Forelimb muscle (tissue), 1 donor: Measurements from ENCODE around the gene AMER2. TPM values are rescaled to one million over a fixed set of nuclear protein-coding genes. Genes with fewer than 3 reads are reported as not detected.

Experiments used
- DNase-seq: peaks from one replicate; pipeline ENCODE4 v3.0.0-alpha.2; 2013; ENCODE audit warnings: low read depth
- polyA plus RNA-seq: library from polyadenylated mRNA; unstranded; fragments of 120-200 nt; gene quantifications from one replicate; pipeline ENCODE4 v1.2.1, GENCODE V29; 2013; ENCODE audit not compliant: insufficient read length

Gene AMER2, protein sequence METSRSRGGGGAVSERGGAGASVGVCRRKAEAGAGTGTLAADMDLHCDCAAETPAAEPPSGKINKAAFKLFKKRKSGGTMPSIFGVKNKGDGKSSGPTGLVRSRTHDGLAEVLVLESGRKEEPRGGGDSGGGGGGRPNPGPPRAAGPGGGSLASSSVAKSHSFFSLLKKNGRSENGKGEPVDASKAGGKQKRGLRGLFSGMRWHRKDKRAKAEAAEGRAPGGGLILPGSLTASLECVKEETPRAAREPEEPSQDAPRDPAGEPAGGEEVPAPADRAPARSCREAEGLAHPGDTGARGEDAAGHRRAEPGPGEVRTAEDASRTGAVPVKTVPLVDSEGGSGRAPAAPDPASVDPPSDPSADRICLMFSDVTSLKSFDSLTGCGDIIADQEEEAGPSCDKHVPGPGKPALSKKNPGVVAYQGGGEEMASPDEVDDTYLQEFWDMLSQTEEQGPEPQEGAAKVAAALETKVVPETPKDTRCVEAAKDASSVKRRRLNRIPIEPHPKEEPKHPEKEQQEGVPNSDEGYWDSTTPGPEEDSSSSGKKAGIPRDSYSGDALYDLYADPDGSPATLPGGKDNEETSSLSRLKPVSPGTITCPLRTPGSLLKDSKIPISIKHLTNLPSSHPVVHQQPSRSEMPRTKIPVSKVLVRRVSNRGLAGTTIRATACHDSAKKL
- 0.03 TPM for polyA plus RNA-seq

DNA sequence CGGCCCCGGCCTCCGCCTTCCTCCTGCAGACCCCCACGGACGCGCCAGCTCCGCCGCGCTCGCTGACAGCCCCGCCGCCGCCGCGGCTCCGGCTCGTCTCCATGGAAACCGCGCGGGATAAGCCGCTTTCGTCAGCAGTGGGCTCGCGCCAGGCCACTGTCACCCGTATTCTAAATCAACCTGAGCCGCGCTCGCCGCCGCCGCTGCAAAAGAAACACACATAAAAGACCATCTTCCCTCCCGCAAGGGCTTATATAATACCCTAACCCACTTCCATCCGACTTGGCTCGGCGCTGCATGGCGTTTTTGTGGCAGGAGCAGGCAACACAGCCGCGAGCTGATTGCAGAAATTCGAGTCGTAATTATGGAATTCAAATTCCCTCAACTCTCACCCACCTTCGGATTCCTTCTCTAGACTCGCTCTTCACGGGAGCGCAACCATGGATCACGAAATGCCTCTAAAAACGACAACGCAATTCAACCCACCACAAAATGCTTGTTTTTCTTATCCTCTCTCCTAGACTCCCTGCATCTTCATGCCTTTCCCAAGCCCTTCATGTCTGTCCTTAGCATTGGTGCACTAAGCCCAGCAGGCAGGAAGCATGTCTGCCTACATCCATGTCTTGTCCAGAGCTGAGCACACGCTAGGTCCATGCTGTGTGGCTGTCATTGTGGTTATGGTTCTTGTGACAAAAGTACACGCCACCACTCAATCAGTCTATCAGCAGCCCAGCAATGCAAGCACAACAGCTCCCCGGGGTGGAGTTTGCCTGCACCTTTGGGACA, at the start of gene AMER2:
AMER2 (minus strand) TSS at position 772 of the 786 bp plus-strand sequence; CDS start at position 103, 669 bp downstream.
- DNase-seq = no peak

DNA sequence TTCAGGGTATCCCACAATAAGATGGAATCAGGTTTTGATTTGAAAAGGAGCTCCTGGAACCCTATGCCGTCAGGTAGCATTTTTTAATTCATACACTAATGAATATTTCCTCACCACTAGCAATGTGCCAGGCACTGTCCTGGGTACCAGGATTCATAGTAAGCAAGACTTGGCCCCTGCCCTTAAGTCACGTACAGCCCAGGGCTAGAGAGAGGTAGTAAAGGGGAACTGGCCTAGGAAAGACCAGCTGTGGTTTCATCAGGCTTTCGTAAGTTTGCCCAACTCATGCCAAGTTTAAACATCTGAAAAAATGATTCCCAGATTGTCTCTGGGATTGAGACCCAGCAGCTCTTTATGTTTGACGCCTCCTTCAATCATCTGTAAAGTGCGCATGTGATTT, 45.9 kb upstream of the AMER2 start:
- no peak for DNase-seq

DNA sequence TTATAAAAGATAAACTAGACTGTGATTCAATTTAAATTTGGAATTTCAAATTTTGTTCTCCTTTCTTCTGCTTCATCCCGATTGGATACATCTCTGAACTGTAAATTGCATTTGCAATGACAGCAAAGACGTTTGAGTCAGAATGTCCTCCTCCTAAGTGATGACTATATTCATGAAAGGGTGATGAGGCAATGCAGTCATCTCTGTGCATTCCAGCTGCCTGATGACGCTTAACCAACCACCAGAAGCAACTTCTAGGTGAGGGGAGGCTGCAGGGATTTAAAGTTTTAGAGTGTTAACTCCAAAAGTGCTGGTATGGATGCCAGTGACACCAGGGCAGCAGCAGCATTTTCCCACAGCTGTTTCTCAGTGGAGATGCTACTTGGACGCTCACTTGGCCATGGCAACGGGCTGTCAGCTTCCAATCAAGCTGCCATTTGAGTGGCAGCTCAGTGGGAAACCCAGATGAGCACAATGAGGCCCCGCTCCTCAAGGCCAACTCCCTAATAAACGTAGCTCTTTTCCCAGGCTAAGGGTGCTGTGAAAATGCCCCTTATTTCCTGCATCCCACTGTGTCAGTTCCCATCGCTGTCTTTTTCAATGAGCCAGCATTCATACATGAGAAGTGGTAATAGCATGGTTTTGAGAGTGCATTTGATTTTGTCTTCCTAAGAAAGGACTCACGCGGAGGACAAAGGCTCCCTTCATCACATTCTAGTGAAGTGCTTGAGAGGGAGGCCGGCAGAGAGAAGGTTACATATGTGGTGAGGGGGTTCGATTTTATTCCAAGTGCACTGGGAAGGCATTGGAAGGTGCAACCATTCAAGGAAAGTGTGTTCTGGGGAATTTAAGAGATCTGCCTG, 45.2 kb upstream of the AMER2 start:
- DNase-seq = no peak

DNA sequence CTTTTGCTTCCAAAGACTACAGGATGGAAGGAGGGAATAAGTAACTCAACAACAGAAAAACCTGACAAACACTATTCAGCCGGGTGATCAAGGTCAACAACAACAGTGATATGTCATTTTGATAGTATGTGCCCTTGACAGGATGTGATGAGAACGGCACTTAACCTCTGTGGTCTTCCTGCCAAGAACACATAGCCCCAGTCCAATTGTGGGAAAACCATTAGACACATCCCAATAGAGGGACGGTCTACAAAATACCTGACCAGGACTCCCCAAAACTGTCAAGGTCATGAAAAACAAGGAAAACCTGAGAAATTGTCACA, 43.1 kb upstream of the AMER2 start:
- no peak for DNase-seq

DNA sequence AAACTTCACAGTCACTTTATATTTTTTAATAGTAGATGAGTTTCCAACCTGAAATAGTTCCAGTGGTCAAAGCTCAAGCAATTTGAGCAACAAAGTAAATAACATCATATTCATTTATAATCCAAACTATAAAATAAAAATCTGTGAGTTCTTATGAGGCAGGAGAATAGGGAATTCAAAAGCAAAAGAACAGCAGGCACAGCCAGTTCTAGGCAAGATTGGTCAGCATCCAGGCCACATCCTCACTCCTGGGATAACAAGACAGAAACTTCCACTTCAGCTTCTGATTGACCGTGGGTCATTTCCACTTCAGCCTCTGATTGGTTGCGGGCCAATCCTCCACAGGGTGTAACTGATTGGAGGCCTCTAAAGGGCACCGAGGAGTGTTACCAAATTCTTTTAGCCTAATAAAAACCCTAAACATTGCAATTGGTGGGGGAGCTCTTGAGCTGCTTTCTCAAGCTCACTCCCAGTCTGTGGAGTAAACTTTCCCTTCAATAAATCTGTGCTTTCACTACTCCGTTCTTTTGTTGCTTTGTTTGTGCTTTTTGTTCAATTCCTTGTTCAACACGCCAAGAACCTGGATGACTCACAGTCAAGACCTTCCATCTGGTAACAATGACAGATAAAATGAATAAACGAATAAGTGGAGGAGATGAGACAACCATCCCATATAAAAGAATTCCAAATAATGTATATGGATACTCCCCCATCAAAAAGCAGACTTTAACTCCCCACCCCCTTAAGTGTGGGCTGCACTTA, 42.6 kb upstream of the AMER2 start:
- peak; percentile 40 for DNase-seq

DNA sequence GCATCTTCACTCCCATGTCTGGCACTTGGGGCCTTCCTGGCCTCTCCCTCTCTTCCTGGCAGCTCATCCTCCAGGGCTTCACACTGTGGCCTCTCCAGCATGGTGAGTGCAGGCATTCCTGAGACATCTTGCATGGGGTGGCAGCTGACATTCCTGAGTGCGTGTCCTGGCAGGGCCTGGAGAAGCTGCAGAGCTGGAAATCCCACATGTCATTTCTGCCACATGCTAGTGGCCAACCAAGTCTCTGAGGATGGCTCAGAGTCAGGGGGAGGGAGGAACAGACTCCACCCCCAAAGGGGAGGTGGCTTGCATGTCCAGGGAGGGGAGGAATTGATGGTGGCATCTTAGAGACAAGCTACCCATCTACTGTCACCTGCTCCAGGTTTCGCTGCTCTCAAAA, 41.6 kb upstream of the AMER2 start:
- no peak for DNase-seq

DNA sequence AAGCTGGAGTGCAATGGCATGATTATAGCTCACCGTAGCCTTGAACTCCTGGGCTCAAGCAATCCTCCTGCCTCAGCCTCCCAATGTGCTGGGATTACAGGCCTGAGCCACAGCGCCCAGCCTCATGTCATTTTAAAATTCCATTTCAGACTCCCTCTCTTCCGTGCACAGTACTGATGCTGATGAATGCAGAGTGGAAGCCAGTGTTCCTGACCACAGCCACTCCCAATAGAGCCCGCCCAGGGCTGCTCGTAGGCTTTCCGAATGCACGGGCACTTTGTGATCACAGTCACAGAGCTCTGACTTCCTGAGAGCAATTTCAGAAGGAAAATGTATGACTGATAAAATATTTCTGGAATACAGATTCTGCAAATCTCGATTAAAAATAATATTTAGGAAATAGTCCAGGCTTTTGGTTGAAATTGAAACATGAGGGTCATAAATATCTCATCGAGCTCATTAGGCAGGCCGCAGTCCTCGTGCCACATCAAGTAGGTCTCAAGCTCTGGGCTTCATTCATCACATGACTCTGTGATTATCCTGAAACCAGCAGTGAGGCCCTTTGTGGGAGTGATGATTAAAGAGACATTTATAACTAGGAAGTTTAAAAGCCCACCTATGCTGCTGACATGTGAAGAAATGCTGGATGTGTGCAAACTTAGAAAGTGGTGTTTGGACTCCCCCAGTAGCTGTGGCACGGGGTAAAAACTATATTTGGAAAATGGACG, 38.9 kb upstream of the AMER2 start:
- no peak for DNase-seq

DNA sequence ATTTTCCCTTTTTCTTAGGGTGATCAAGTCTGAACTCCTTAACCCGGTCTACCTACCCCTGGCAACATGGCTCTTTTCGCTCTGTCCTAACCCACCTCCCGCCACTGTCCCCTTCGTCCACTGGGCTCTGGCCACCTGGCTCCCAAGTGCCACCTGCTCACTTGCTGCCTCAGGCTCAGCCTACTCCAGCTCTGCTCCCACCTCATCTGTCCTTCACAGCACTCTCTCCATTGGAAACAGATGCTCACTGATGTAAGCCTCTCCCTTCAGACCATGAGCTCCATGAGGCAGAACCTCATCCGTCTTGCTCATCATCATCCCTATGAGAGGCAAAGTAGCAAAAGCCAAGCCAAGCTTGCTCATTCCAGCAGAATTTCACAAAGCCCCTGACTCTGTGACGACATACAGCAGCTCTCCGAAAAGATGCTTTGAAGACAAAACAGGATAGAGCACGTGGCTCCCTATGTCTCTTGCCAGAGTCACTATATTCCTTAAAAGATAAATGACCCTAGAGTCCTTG, 35.3 kb upstream of the AMER2 start:
- DNase-seq = peak; percentile 20

DNA sequence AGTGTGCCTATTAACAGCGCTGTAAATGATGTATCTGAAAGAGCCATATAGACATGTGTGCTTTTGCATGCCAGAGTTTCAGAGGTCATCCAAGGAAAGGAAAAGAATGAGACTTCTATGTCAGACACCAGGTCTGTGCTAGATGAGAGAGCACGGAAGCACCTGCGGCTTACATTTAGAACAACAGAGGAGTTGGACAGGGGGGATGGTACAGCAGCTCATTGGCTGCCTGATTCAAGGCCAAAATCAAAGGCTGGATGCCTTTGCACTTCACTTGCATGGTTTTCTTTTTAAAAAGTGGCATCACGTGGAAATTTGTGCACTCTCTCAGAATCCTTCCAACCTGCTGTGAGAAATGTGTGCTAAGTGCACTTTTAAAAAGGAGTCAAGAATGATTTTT, 32.8 kb upstream of the AMER2 start:
- DNase-seq = no peak

DNA sequence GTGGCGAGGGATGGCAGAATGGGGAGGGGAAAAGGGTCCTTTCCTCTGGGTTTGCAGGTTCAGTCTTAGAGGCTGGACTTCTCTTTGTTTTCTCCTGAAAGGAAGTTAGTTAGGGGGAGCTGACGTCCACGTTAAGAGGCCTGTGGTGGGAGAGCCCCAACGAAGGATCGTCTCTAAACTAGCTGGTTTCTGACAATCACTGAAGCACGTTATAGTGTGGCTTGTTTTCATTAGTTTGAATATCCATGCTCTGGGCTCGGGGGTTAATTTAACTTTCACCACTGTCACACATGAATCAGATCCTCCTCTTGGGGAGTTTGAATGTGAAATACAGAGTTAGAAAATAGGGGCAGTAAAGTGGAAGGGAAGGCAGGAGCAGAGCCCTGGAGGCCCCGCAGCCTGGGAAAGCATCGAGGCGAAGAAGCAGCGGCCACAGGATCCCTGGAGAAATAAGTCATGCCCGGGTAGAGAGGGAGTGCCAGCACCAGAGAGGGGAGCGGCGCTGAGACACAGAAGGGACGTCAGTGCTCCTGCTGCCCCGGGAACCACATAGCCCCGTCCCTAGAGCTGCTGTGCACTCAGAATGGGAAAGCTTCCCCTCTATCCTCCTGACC, 31.1 kb upstream of the AMER2 start:
- DNase-seq = no peak

DNA sequence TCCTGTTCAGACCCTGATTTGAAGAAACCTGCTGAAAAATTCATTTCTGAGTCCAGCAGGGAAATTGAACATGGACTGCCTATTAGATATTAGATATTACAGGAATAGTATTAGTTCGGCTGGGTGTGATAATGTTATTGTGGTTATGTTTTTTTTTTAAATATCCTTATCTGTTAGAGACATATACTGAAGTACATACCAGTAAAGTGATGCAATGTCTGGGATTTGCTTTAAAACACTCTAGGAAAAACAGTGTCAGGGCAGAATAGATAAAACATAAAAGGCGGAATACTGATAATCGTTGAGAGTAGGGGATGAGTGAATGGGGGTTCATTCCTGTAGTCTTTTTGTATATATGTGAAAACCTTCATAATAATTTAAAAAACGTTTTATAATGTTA, 28.7 kb upstream of the AMER2 start:
- DNase-seq = no peak

DNA sequence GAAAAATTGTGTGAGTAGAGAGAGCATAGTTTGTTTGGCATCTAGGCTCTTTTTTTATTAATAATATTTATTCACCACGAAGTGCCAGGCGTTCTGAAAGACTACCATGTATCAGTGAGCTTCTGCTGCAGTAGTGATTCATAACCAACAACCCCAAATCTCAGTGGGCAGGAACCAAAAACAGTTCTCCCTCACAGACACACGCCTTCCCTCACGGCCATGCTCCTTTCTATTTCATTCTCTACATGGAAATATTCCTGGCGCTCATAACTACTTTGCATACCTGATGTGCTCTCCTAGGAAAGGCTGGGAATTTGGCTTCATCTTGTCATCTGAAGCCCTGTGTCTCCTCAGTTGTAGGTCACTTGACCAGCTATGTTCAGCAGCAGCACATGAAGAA, 26.6 kb upstream of the AMER2 start:
- no peak for DNase-seq

DNA sequence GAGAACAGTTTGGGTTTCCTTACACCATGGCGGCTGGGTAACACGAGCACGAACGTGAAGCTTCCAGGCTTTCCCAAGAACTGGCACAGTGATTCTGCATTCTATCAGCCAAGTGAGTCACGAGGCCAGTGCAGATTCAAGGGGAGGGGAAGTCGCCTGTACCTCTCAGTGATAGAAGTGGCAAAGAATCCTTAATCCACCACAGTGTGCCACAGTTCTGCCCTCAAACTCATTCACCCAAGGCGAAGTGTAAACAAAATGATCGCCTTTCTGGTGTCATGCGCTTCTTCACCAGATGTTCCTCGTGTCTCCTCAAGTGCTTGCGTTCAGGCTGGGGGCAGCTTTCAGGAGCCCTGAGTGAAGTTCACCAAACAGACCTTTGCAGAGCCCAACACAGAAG, 24.9 kb upstream of the AMER2 start:
- DNase-seq = no peak

DNA sequence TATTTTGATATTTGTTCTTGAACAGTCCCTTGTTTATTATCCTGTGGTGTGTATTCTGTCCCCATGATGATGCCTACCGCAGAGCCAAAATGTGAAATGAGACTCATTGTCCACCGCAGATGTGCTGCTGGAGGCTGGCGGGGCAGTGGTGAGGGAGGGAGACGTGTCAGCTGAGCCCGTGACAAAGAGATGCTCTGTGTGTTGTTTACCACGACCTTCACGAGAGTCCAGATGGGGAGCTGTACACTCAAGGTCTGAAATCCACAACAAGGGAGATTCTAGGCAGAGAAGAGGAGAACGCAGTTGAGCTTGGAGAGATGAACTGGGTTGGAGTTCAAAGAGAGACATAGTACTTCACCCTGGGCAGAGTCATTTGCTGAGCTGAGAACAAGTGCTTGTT, 20.8 kb upstream of the AMER2 start:
- no peak for DNase-seq

DNA sequence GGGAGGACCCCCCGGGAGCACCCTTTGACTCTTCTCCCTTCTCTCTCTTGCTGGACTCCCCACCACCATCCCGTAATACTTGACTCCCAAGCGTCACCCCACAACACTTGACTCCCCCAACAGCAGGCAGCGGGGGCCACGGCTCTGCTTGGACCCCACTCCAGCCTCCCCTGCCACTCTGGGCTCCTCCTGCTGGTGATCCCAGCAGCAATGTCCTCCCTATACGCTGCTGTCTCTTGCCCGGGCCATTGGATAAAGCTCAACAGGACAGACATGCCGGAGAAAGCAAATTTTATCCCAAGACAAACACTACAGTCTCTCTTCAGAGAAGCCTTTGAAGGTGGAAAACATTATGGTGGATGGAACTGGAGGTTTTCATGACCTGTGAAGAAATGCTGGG, 20.4 kb upstream of the AMER2 start:
- DNase-seq = no peak

DNA sequence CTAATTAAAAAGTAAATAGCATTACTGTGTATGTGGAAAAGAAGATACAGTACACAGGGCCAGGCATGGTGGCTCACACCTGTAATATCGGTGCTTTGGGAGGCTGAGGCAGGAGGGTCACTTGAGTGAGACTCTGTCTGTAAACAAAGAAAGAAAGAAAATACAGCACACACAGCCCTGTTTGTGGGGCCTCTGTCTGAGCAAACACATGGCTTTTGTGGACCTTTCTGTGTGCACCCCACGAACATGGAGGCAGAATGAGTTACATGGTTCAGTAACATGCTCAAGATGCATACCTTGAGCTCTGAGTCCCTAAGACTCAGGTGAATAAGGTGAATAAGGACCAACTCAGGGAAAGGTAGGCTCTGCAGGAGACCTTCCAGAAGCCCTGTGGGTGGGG, 20.0 kb upstream of the AMER2 start:
- DNase-seq = no peak

DNA sequence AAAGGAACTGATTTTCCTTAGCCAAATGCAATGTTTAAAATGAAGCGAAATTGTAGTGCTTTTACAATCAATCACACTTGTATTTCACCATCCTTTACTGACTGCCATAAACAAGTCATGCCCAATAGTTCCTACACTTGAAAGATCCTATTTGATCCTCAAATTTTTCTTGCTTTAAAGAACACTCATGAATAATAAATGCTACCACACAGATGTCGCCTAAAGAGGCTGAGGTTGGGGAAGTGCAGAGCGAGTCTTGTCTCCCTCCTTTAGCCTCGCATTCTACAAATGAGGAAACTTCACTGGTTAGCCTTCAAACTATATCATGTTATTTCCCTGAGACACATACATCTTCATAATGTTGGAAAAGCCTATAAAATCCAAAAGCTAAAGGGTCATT, 18.7 kb upstream of the AMER2 start:
- no peak for DNase-seq

DNA sequence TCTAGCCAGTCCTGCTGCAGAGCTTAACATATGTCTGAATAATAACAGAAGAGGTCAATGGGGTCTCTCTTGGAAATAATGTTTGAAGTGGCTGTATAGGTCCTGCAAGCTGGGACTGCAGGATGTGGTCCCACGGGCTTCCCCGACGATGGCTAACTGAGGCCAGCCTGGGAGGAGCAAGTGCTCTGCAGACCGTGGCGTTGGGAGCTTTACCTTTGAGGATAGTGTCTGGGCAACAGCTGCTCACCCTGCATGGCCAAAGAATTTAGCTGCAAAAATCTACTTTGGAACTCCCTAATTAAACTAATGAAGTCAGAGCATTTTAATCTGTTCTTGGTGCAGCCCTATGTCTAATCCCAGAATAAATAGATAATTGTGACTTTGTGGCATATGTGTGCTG, 18.2 kb upstream of the AMER2 start:
- DNase-seq = no peak

DNA sequence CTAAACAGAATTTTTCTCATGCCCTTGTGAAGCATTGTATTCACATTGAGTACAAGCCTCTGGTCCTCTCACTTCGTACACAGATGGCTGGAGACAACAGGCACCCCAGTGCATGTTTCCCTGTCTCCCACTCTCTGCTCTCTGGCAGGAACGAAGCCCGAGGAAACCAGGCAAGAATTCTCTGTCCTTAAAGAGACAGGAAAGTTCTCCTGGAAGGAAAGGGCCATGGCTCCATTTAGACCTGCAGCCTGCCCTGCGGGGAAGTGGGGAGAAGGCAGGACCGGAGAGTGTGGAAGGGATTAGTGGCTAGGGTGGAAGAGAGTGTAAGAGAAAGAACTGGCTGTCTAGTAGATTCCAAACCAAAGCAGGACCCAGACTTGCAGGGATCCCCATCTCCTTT, 15.5 kb upstream of the AMER2 start:
- no peak for DNase-seq

DNA sequence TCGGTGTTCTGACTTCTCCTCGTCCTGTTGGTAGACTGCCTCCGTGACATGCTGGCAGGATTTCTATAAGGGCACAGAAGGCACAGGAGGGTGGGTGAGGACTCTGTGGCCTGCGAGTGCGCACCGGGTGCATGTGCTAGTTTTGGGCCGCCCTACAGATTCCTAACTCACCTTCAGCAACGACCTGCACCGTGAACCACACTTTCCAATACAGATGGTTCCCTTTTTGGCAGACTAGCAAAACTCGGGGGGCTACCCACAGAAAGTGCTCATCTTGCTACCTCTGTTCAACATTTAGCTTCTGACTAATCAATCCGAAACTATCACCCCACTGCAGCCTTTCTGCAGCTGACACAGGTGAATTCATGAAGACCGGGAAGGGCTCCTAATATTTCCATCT, 14.1 kb upstream of the AMER2 start:
- no peak for DNase-seq
